GM21360 (cell line): ENCODE data around the gene KAZN.

ENCODE experiments used
- ATAC-seq: cut with Tn5 transposase; IDR thresholded peaks from one replicate; pipeline ENCODE4 v1.9.1; 2021; ENCODE audit warnings: mild to moderate bottlenecking, moderate library complexity; ENCODE audit not compliant: unreplicated experiment

The KAZN gene

GRCh38 chr1:15158506-15159165, 560.2 kb downstream of the KAZN start:
- no peak for ATAC-seq

GRCh38 chr1:15159166-15159555, 560.7 kb downstream of the KAZN start:
- no peak for ATAC-seq

- no peak for ATAC-seq
Observed at GRCh38 chr1:15160626-15161025, 562.1 kb downstream of the KAZN start.

GRCh38 chr1:15167386-15167785, 568.9 kb downstream of the KAZN start:
- ATAC-seq: no peak
